GM13977 (cell line): ENCODE measurements around the gene RICTOR.

Source experiments
- DNase-seq: peaks from one replicate; pipeline ENCODE4 v3.0.0; 2012; ENCODE audit warnings: low spot score
- CTCF ChIP-seq: IDR thresholded peaks from 2 replicates; pipeline ENCODE4 v1.5.1; 2012; ENCODE audit warnings: mild to moderate bottlenecking, control low read depth; ENCODE audit not compliant: insufficient read depth; ENCODE audit errors: extremely low read depth, missing control alignments
- in situ Hi-C: fragments of 300-500 bp; cut with MboI; formaldehyde crosslinking; loops from one replicate; pipeline ENCODE4 v1.12.0; 2022; ENCODE audit warnings: low sequenced_read_pairs, low pct_unique_long_range_greater_than_20kb, mixed read lengths, inconsistent platforms; ENCODE audit not compliant: unreplicated experiment

The RICTOR gene

DNA sequence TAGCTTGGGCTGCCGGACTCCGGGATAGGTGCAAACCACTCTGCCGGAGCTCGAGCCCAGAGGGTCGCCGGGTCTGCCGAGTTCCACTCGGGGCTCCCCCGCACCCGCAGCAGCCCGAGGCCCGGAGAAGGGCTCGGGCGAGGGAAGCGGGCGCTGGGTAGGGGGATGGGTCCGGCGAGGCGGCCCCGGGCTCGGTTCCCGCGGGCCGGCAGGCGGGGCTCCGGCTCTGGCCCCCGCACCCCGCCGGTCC, 507 bp downstream of the RICTOR start:
- in situ Hi-C loops, result no loop called here
- no peak for DNase-seq
- no peak for TF ChIP-seq CTCF

DNA sequence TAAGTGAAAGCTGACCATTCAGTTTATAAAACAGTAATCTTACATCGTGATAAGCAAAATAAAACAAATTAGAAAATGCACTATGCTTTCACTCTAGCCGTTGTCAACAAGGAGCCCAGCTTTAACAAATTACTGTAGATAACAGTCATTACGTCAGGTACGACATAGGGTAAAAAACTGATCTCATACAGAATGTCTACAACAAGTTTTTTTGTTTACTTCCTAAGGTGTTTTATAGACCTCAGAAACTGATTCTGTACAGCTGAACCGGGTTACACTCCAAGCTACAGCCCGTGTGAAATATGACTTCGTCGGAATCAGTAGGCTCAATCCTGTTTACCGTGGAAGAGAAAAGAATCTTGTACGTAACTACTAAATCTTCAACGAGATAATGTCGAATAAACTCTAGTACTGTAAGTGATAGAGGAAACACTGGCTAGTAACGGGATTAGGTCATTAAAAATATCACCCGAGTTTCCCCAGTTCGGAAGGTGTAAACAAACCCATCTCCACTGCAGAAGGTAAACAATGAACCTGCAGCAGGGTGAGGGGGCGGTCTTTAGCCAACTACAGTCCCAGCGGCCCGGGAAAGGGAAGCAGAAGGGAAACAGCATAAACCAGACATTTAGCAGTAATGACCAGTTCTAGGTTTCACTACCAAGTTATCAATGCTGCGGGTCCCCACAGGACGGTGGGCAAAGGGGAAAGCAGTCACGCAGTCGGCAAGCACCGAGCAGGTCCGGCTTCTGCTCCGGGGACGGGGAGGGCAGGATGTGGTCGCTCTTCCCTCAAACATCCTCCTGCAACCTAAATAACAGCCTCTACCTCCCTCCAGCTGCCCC, 1.1 kb downstream of the RICTOR start:
- no peak for TF ChIP-seq CTCF
- peak; percentile 76 for DNase-seq
- in situ Hi-C loops, result no loop called here

DNA sequence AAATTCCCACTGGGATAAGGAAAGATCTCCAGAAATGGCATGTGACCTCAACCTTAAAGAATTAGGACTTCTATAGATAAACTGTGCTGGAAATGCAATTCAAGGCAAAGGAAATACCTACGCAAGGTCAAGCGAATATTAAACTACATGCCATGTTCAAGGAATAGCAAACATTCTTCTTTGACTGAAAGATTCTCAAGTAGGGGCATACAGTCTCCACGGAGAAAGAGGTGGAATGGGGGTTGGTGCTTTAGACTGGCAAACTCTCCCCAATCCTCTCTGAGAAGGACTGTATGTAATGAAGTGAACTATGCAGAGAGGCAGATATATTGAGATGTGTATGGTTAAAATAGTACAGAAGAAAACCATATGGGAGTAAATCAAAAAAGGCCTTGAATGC, 6.1 kb downstream of the RICTOR start:
- in situ Hi-C loops, result no loop called here
- no peak for TF ChIP-seq CTCF
- no peak for DNase-seq

- no peak for TF ChIP-seq CTCF
- in situ Hi-C loops, result no loop called here
- no peak for DNase-seq
Measured at GRCh38 chr5:39064450-39064849, 9.7 kb downstream of the RICTOR start.

DNA sequence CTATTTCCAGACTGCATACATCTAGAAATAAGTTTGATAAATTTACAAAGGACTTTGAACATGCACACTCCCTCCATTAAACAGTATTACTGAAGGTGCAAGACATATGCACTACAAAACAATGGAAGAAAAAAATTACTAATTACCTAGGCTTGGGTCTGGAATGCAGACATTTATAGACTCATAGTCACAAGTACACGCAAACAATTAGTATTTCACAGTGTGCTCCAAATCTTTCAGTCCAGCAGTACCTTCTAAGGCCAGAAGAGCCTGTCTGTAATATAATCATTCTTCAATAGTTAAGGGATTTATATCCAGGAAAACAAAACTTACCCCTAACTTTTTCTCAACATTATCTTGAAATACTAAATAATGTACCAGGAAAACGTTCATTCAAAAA, 11.2 kb downstream of the RICTOR start:
- no peak for DNase-seq
- in situ Hi-C loops, result no loop called here
- TF ChIP-seq CTCF, result no peak

GRCh38 chr5:39062530-39062929, 11.7 kb downstream of the RICTOR start:
- no peak for DNase-seq
- no peak for TF ChIP-seq CTCF
- in situ Hi-C loops, result no loop called here
